BE2C (cell line): ENCODE results near the gene PLEKHM1.

Experiments
- DNase-seq: peaks from one replicate; pipeline ENCODE4 v3.0.0-alpha.2; 2020
- H3K27me3 ChIP-seq: fragments of 250-450 bp; sonication (Bioruptor Pico); 2 replicates; pipeline ENCODE4 v1.5.1; 2020; ENCODE audit warnings: mild to moderate bottlenecking
- H3K36me3 ChIP-seq: fragments of 250-450 bp; sonication (Bioruptor Pico); 2 replicates; pipeline ENCODE4 v1.5.1; 2020; ENCODE audit warnings: mild to moderate bottlenecking
- H3K4me1 ChIP-seq: fragments of 250-450 bp; sonication (Bioruptor Pico); 2 replicates; pipeline ENCODE4 v1.5.1; 2020
- H3K4me3 ChIP-seq: 2 replicates; pipeline ENCODE4 v1.5.1; 2011; ENCODE audit warnings: low read depth, low read length
- H3K9me3 ChIP-seq: fragments of 250-450 bp; sonication (Bioruptor Pico); 2 replicates; pipeline ENCODE4 v1.5.1; 2020
- TF ChIP-seq, protein P1 (sequence below): IDR thresholded peaks from 2 replicates; pipeline ENCODE4 v1.5.1; 2012; ENCODE audit warnings: mild to moderate bottlenecking, low read depth, low read length

The PLEKHM1 gene

DNA sequence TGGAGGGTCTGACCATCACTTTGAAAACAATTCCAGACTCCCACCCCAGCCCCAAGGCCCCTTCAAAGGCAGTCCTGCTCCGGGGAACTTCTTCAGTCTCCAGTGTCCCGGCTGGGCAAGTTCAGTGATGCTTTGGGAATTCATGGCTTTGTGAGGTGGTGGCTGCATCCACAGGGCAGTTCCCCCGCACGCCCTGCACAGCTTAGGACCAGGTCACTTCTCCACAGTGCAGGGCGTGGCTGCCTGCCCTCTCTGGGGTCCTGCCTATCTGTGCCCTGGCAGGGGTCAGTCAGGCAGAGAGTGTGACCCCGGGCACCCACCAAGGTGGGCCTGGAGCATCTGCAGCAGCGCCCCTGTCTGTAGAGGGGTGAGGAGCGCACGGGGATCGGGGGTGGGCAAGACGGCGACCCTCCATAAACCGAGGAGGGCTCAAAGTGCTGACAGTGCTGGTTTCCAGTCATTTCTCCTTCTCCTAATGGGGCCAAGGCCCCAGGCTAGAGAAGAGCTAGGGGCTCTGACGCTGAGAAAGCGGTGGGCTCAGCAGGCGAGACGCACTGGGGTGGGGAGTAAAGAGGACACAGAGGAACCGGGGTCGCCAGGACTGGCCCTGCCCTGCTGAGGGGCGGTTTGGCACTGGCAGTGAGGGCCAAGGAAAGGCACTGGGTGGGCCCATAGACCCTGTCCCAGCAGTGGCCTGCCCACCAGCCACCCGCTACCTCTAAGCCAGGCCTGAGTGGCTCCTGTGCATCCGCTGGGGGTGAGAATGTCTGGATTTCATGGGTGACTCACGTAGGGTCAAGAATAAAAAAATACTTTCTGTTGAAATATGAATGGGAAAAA lies 53.7 kb downstream of the PLEKHM1 start:
- H3K9me3 ChIP-seq = no peaks in the 10 kb centered on the region
- H3K36me3 ChIP-seq = no peaks in the 10 kb centered on the region
- no peak for DNase-seq
- TF ChIP-seq, protein P1, sequence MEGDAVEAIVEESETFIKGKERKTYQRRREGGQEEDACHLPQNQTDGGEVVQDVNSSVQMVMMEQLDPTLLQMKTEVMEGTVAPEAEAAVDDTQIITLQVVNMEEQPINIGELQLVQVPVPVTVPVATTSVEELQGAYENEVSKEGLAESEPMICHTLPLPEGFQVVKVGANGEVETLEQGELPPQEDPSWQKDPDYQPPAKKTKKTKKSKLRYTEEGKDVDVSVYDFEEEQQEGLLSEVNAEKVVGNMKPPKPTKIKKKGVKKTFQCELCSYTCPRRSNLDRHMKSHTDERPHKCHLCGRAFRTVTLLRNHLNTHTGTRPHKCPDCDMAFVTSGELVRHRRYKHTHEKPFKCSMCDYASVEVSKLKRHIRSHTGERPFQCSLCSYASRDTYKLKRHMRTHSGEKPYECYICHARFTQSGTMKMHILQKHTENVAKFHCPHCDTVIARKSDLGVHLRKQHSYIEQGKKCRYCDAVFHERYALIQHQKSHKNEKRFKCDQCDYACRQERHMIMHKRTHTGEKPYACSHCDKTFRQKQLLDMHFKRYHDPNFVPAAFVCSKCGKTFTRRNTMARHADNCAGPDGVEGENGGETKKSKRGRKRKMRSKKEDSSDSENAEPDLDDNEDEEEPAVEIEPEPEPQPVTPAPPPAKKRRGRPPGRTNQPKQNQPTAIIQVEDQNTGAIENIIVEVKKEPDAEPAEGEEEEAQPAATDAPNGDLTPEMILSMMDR = no peak
- H3K4me3 ChIP-seq = no peak overlapping the region
- H3K27me3 ChIP-seq = peaks cover 6% of the 10 kb centered on the region
- H3K4me1 ChIP-seq = peaks cover 6% of the 10 kb centered on the region; the same call in 1 of the 2 replicates

DNA sequence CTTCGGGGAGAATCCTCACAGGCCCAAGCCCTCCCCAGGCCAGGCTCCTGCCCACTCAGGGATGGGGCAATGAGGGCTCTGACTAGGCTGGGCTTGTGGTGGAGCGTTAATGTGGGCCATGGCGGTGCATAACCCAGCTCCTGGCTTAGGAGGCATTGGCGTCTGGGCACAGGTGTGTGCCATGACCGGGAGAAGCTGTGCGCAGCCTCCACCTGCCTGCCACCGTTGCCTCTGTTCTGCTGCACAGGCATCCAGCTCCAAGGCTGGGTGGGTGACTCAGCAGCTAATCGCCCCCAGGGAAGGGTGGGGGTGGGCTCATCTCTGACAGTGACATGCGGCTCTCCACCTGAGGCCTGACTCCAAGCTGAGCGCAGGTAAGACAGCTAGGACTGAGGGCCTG lies 54.4 kb downstream of the PLEKHM1 start:
- Histone ChIP-seq H3K36me3 (no peaks in the 10 kb centered on the region), H3K27me3 (peaks cover 11% of the 10 kb centered on the region), H3K4me1 (peaks cover 6% of the 10 kb centered on the region; the same call in 1 of the 2 replicates), H3K9me3 (no peaks in the 10 kb centered on the region), H3K4me3 (no peak overlapping the region)
- TF ChIP-seq, protein P1 = no peak
- DNase-seq = no peak

DNA sequence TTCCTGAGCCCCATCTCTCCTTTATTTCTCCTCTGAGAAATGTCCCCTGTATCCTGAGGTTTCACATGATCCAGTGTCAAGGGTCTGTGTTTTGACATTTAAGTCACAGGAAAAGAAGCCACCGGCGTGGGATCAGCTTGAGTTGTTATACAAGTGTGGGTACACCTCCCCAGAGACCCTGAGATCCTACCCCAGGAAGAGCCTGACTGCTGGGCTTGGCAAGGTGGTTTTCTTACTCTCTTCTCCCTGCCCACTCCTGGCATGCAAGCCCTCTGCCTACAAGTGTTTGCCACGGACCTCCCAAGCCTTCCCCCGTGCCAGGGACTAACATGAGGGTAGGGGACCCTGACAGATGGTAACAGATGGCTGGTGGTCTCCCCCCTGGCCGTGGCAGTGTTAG lies 55.0 kb downstream of the PLEKHM1 start:
- Histone ChIP-seq H3K4me3 (no peak overlapping the region), H3K27me3 (peaks cover 18% of the 10 kb centered on the region), H3K36me3 (no peaks in the 10 kb centered on the region), H3K9me3 (no peaks in the 10 kb centered on the region), H3K4me1 (peaks cover 6% of the 10 kb centered on the region; the same call in 1 of the 2 replicates)
- DNase-seq = no peak
- TF ChIP-seq, protein P1 = no peak

DNA sequence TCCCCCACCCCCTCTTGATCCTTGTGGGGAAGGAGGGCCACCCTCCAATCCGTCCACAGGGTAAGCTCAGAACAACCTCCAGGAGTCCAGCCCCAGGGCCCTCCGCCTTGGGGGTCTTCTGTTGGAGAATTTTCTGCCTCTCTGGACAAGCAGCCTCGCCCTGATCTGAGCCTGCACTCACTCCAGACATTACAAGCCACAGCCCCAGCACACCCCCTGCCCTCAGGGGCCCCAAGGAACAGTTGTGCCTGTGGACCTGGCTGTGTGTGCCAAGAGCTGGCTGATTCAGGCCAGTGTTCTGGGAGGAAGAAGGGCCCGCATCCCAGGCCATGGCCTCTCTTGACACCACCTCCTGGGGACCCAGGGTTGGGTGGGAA lies 57.4 kb downstream of the PLEKHM1 start:
- TF ChIP-seq, protein P1 = no peak
- no peaks in the 10 kb centered on the region for H3K36me3 ChIP-seq
- no peak overlapping the region for H3K4me3 ChIP-seq
- H3K27me3 ChIP-seq = peaks cover 41% of the 10 kb centered on the region
- no peaks in the 10 kb centered on the region for H3K9me3 ChIP-seq
- peaks cover 9% of the 10 kb centered on the region for H3K4me1 ChIP-seq
- DNase-seq = no peak

DNA sequence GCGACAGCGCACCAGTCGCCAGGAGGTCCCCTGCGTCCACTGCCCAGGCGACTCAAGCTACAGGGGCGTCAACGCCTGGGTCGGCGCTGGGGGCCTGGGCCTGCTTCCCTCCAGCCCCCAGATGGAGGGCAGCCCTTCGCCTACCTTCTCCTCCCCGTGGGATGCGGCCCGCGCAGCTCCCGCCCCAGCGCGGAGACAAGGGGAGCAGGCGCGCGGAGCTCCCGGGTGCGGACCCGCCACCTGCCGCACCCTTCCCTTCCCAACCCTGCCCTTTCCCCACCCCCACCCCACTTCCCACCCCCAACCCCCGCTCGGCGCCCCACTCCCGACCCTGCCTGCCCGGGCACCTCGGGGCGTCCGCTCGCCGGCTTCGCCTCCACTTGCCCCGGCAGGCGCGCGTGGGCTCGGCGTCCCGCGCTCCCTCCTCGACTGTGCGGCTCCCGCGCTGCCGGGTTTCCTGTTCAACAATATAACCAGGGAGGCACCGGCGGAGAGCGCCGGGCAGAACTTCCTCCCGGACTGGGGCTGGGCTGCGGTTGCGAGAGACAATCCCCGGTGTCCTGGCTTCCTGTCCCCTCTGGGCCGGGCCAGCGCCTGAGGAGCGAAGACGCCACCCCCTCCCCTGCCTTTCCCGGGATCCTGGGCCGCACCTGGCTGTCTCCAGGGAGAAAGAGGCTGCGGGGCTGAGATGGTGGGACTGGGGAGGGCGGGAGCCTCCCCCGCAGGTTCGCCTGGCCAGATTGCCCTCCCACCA lies 57.9 kb downstream of the PLEKHM1 start, which contains the start of gene ARHGAP27:
Gene ARHGAP27 (minus strand): TSS at position 466 of the 754 bp plus-strand sequence. CDS start 2,591 bp downstream, outside the sequence.
- Histone ChIP-seq H3K4me3 (peak within 1 kb of the TSS; percentile 30), H3K4me1 (peaks cover 9% of the 10 kb centered on the region), H3K9me3 (no peaks in the 10 kb centered on the region), H3K27me3 (peaks cover 45% of the 10 kb centered on the region), H3K36me3 (no peaks in the 10 kb centered on the region)
- TF ChIP-seq, protein P1 = no peak
- DNase-seq = no peak
